GM21825 (cell line): Measurements from ENCODE around the gene CNTRL.

Experiments used
- ATAC-seq: cut with Tn5 transposase; IDR thresholded peaks from one replicate; pipeline ENCODE4 v1.9.1; 2021; ENCODE audit warnings: mild to moderate bottlenecking, moderate library complexity; ENCODE audit not compliant: unreplicated experiment

CNTRL gene

DNA sequence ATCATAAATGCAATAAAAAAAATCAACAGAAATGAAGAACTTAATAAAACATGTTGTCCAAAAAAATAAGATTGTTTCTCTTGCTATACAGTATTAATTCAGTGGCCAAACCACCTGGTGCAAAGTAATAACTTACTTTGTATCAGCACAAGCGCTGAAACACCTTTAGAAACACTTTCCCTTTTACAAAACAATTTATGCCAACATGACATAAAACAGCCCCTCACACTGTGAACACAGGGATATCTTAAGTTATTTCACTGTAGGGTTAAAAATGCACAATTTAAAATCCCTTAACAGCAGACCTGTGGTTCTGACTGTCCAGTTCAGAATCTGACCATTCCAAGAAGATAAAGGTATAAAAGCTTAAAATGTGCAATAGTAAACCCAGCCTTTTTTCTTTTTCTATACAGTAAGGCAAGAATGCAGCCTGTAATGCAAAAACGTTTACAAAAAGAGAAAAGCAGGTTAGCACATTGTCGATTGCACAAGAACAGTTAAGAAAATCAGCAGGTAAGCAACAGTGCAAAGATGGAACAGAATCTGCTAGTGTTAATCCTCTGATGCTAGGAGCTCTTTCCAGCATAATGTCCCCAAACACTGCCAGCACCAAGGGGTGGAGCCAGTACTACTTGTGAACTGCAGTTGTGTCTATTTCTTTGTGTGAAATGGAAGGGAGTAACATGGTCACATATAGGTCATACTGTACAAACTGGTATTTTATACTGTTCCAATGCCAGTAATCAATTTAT lies 105.4 kb downstream of the CNTRL start:
- no peak for ATAC-seq

GRCh38 chr9:121182101-121182836 lies 107.5 kb downstream of the CNTRL start:
- no peak for ATAC-seq

- ATAC-seq, result no peak
Observed at GRCh38 chr9:121182989-121183388, 108.2 kb downstream of the CNTRL start.

GRCh38 chr9:121183666-121184423 lies 109.1 kb downstream of the CNTRL start:
- ATAC-seq, result no peak

GRCh38 chr9:121184463-121184862 lies 109.7 kb downstream of the CNTRL start:
- no peak for ATAC-seq

DNA sequence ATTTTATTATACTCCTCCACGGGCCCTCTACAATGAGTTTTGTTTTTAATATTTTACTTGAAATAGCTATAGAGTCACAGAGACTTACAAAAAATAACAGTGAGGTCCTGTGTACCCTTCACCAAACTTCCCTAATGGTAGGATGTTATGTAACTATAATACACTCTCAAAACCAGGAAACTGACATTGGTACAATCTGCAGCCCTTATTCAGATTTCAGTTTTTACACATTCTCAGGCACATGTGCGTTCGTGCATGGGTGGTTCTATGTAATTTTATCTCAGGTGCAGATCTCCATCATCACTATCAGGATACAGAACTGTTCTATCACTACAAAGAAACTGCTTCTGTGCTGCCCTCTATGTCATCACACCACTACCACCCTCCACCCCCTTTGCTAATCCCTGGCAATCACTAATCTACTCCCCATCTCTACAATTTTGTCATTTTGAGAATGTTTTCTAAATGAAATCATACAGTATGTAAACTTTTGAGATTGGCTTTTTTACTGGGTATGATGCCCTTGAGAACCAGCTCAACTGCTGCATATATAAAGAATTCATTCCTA lies 110.5 kb downstream of the CNTRL start:
- ATAC-seq, result no peak

DNA sequence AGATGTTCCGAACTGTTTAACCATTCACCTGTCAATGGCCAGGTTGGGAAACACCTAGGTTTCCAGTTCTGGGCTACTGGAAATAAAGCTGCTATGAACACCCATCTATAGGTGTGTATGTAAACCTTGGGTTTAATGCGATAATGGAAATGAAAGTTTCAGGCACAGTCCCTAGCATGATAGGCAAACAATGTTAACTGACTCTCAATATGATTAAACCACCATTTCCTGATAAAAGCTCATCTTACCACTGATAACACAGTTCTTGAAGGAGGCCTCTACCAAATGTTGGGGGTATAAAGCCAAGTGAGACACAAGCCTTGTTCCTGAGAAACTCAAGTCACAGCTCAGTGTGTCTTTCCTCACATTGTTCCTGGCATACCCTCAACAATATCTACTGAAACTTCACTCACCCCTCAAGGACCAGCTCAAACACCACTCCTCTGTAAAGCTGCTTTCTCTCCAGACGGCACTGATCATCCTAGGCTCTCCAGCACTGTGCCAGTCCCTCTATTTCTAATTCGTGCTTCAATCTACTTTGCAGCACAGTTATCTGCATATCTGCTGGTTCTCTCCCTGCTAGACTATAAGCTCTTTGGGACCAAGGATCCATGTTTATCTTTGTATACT lies 111.1 kb downstream of the CNTRL start:
- no peak for ATAC-seq

- ATAC-seq, result no peak
Observed at GRCh38 chr9:121187636-121188305, 113.0 kb downstream of the CNTRL start.

- ATAC-seq, result no peak
Observed at GRCh38 chr9:121189006-121189405, 114.3 kb downstream of the CNTRL start.

DNA sequence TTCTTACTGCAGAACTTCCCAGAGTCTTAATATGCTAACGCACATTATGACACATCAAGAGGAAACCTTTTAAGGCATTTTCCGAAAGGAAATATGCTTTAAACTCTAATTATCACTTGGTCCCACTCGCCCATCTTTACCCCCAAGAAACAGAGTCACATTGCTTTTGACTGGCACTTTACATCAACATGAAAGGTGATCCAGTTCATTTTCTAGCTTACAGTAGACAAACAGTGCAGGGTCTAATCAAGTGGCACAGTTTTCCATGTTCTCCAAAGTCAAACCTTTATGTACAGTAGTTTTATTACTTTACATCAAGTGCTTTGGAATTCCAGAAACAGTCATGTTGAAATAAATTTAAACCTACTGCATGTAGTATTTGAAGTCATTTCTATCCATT lies 114.9 kb downstream of the CNTRL start:
- no peak for ATAC-seq

- ATAC-seq, result no peak
Observed at GRCh38 chr9:121191235-121191634, 116.5 kb downstream of the CNTRL start.

DNA sequence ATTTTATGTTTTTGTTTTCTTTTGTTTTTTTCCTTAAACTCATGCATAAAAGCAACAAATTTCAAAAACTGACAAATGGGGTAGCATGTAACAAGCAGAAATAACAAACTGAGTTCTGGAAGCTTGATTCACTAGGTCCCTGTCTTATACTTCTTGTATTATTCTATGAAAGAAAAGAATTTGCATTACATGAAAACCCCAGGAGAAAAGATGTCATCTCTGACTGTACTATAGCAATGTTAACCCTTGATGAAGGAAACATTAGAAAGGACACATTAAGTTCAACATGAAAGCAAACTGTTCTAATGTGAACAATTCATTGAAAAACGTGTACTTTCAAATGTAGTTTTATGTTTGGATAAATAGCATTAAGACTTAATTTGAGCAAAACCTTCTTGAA lies 117.8 kb downstream of the CNTRL start:
- no peak for ATAC-seq

DNA sequence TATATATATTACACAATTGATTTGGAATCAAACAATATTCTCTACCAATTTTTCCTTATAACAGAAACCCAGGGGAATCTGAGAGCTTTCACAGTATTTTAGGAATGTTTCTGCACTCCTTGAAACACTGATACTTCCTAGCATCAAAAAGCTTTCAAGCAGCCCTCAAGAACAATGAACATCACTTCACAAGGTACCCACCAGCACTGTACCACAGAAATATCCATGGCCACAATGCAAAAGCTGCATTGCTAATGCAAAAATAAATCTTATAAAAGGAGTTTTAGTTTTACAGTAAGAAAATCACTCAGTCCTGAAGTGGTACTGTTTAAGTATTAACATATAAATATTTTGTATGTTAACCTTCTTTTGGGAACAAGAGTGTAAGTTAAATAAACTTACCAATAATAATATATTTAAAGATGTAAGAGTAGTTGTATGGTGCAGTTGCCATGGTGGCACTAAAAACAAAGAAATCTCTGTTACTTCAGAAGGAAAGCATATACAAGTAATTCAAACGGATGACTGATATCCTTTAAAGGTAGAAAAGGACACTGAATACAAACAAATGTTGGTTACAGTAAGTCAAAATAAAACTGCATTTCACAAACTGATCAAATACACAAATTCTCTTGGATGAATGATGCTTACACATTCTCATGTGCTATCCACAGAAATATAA lies 118.3 kb downstream of the CNTRL start:
- no peak for ATAC-seq

DNA sequence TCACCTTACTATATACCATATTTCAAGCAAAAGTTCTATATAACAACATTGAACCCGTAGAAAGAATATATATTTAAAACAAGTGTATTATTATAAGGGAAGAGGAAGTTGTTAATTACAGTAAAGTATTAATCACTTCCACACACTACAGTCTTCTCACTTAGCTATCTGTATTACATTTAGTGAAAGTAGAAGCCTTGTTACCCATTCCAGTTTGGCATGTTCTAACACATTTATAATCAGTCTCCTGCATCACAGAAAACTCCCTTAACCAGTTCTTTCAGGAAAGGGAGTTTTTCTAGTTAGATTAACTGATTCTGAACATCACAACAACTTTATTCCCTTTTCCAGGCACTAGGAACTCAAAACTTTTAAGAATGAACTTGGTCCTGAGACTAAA lies 120.0 kb downstream of the CNTRL start:
- no peak for ATAC-seq

- no peak for ATAC-seq
Observed at GRCh38 chr9:121196389-121196788, 121.6 kb downstream of the CNTRL start.

DNA sequence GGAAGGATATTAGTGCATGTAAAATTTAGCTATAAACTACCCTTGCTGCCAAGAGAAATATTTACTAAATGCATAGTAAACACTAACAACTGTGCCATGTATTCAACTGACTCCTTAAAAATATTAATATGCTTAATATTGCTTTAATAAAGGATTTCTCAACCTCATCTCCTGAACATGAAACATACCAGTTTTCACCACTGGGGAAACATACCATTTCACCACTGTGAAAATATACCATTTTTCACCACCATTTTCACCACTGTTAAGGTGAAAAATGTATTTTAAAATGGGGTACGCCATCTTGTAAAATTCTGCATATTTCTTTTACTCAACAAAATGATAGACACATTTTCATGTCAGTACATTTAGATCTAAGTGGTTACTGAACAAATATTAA lies 122.4 kb downstream of the CNTRL start:
- ATAC-seq, result no peak

DNA sequence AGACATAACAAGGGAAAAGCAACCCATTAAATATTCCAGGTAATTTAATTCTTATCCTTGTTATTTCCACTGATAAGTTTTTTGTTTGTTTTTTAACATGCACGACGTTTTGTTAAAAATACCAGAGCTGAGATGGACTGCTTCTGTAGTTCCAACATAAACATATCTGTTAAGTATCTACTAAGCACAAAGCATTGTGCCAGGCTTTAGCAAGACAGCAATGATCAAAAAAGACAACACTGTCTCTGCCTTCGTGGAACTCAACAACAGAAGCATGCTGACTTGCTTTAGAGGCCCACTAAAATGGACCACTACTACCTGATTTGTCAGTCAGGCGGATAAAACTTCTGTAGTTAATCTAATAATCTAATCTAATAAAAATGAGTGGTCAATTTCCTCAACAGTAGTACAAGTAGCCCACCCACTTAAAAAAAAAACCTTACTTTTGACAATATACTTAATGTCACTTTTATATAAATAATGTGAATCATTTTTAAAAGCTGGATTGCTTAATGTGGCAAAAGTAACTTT lies 123.8 kb downstream of the CNTRL start:
- no peak for ATAC-seq

DNA sequence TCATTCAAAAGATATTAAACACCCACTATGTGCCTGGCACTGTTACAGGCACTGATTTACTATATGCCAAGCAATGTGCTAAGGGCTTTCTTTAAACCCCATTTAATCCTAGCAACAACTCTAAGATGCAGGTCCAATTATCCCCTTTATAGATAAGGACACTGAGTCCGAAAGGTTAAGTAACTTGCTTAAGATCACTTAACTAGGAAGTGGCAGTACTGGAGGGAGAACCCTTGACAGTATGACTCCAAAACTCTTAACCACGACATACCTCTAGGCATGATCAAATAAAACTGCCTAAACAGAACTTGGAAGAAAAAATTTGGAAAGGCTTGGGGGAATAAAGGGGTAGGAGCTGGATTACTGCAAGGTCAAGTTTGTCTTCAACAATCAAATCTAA lies 125.2 kb downstream of the CNTRL start:
- no peak for ATAC-seq

DNA sequence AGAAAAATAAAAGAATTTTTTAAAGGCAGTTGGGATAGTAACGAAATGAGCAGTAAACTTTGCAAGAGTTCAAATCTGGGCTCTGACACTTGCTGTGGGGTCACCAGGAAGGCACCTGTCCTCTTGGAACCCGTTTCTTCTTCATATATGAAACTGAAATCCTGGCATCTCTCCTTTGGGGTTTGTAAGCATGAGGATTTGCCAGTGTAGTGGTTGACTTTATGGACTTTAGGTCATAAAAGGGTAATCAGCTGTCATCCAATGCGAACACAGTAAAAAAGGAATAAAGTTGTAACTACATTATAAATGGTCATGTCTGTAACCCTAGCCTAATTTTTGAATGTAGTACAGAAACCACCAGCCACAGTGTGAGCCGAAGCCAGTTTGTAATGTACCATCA lies 125.6 kb downstream of the CNTRL start:
- ATAC-seq, result no peak
